Mononuclear cell (primary cell): ENCODE measurements around the gene CRACR2A. TPM values are rescaled to one million over a fixed set of nuclear protein-coding genes. Genes with fewer than 3 reads are reported as not detected.

Experiments used
- H3K27me3 ChIP-seq: 2 replicates; pipeline ENCODE4 v1.6.0; 2011; ENCODE audit warnings: low read length, control low read depth; ENCODE audit not compliant: insufficient read depth
- H3K4me1 ChIP-seq: 2 replicates; pipeline ENCODE4 v1.5.1; 2011; ENCODE audit warnings: mild to moderate bottlenecking, low read length, control low read depth; ENCODE audit not compliant: insufficient read depth
- H3K4me3 ChIP-seq: 2 replicates; pipeline ENCODE4 v1.5.1; 2011; ENCODE audit warnings: mild to moderate bottlenecking, low read length, moderate library complexity
- H3K9me3 ChIP-seq: 2 replicates; pipeline ENCODE4 v1.5.1; 2011; ENCODE audit warnings: low read depth, mild to moderate bottlenecking, control low read depth, low read length
- total RNA-seq: library from RNA; depleted of rRNA; stranded (reverse); fragments of >200 nt; gene quantifications from one replicate; pipeline ENCODE4 v1.2.3, GENCODE V29; 2012

CRACR2A gene
- total RNA-seq, 1 donor, result 18.4 TPM

DNA sequence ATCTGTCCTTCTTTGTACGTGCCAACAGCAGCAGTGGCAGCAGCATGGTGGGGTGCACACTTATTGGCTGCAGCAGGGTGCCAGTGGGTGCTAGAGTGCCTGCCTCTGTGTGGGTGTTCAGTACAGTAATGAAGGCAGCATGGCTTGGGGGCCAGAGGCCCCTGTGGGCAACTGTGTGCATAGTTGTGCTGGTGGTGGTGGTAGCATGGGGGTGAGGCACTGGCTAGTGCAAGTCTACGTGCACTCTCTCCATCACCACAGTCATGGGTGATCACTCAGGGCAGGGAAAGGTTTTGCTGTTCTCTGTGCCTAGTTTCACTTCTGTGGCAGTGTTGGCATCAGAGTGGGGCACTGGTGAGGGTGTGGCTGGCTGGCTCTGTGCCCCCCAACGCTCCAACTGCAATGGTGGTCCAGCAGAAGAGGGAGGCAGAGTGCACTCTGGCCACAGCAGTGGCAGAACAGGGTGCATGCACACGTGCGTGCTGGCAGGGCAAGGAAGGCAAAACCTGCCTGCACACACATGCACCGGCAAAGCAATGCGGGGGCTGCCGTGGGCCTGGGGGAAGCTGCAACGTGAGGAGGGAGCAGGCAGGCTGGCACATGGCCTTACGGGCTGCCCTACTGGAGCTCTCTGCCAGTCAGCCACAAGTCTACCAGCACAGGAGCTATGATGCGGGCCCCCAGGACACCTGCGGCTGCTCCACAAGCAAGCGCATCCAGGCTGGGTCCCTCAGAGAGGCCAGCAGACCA is 60.1 kb downstream of the CRACR2A start:
- H3K4me3 ChIP-seq, result no peak overlapping the region
- H3K9me3 ChIP-seq, result no peaks in the 10 kb centered on the region
- no peaks in the 10 kb centered on the region for H3K27me3 ChIP-seq
- H3K4me1 ChIP-seq, result no peaks in the 10 kb centered on the region

GRCh38 chr12:3686463-3686862 is 66.4 kb downstream of the CRACR2A start:
- H3K4me1 ChIP-seq, result no peaks in the 10 kb centered on the region
- no peaks in the 10 kb centered on the region for H3K27me3 ChIP-seq
- H3K9me3 ChIP-seq, result no peaks in the 10 kb centered on the region
- H3K4me3 ChIP-seq, result no peak overlapping the region

GRCh38 chr12:3685830-3686229 is 67.1 kb downstream of the CRACR2A start:
- Histone ChIP-seq H3K4me3 (no peak overlapping the region), H3K9me3 (no peaks in the 10 kb centered on the region), H3K27me3 (no peaks in the 10 kb centered on the region), H3K4me1 (no peaks in the 10 kb centered on the region)

DNA sequence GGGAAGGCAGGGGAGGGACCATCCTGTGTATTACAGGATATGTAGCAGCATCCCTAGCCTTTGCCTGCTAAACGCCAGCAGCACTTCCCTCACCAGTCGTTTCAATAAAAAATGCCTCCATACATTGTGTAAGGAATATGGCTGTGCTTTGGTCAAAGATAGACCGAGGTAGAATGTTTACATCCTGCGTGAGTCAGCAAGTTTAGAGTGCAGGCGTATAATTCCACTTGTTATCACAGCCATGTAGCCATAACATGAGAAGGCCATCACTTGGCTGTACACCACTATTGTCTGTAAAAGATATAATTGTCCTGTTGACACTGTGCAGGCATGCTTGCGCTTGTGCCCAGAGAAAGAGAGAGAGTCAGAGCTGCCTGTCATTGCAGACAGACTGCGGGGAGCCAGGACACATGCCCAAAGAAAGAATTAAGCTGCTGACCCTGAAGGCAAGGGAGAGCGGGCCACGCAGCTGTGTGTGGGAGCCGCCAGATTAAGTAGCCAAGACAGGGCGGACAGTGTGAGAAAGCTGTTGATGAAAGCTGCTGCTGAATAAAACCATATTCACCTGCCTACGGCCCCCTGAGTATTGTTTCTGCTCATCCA is 68.4 kb downstream of the CRACR2A start:
- Histone ChIP-seq H3K4me3 (no peak overlapping the region), H3K4me1 (no peaks in the 10 kb centered on the region), H3K9me3 (no peaks in the 10 kb centered on the region), H3K27me3 (no peaks in the 10 kb centered on the region)

DNA sequence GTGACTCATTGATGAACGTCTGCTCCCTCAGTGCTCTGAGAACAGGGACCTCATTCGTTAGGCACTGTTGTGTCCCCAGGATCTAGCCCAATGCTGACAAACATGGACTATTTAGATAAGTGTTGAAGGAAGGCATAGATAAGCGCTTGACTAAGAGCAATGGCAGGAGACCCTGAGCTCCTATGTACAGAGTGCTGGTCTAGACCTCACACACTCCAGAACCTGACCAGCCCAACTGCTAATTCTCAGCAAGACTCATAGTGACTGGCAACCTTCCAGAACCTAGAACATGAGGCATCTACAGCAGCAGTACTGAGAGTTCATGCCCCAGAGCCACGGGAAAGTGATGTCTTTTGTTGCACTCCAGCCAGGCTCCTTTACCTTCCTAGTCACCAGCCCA is 69.2 kb downstream of the CRACR2A start:
- H3K4me3 ChIP-seq, result no peak overlapping the region

GRCh38 chr12:3681595-3682061 is 71.3 kb downstream of the CRACR2A start:
- Histone ChIP-seq H3K4me1 (no peaks in the 10 kb centered on the region), H3K9me3 (no peaks in the 10 kb centered on the region), H3K27me3 (no peaks in the 10 kb centered on the region), H3K4me3 (no peak overlapping the region)

More for the DNA sequence above, 69.2 kb downstream of the CRACR2A start:
- Histone ChIP-seq H3K27me3 (no peaks in the 10 kb centered on the region), H3K4me1 (no peaks in the 10 kb centered on the region), H3K9me3 (no peaks in the 10 kb centered on the region)

- H3K4me1 ChIP-seq, result no peaks in the 10 kb centered on the region
- no peaks in the 10 kb centered on the region for H3K9me3 ChIP-seq
- no peak overlapping the region for H3K4me3 ChIP-seq
- no peaks in the 10 kb centered on the region for H3K27me3 ChIP-seq
Measured at GRCh38 chr12:3680919-3681594, 71.9 kb downstream of the CRACR2A start.

DNA sequence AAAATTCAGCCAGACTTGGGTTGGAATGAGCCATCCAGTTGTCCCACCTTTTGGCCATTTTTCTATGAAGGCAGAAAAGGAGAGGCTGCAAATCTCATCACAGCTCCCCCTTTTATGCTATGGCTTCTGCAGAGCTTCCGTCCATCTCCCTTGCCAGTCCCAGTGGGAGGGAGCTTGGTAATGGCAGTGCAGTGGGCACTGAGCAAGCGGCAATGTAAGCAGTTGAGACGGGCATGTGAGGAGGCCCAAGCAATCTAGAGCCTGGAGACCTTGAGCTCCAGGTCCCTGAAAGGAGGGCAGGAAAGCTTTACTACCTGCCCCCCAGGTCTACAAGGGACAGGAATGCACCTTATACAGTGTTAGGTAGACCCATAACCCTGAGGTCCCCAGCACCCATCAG is 73.1 kb downstream of the CRACR2A start:
- Histone ChIP-seq H3K27me3 (no peaks in the 10 kb centered on the region), H3K4me3 (no peak overlapping the region), H3K4me1 (no peaks in the 10 kb centered on the region), H3K9me3 (no peaks in the 10 kb centered on the region)

- Histone ChIP-seq H3K4me1 (no peaks in the 10 kb centered on the region), H3K27me3 (no peaks in the 10 kb centered on the region), H3K9me3 (no peaks in the 10 kb centered on the region), H3K4me3 (no peak overlapping the region)
Measured at GRCh38 chr12:3677609-3678008, 75.3 kb downstream of the CRACR2A start.

- Histone ChIP-seq H3K27me3 (no peaks in the 10 kb centered on the region), H3K4me1 (no peaks in the 10 kb centered on the region), H3K9me3 (no peaks in the 10 kb centered on the region), H3K4me3 (no peak overlapping the region)
Measured at GRCh38 chr12:3673981-3674708, 78.8 kb downstream of the CRACR2A start.

DNA sequence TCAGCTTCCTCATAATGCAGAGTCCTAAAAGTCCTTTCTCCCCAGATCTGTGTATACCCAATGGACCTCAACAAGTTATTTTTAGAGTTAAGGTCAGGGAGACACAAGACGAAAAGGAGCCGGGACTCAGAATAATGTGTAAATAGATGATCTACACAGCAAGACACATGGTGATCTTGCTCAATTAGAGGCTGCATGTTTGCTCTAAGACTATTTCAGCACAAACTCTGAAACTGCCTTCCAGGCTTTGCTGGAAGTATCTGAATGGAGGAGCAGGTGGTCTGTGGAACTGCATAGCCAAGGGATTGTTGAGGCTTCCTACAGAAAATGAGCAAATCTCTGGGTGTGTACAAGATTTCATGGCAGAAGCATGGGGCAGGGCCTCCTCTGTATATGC is 80.8 kb downstream of the CRACR2A start:
- Histone ChIP-seq H3K4me3 (no peak overlapping the region), H3K4me1 (no peaks in the 10 kb centered on the region), H3K9me3 (no peaks in the 10 kb centered on the region), H3K27me3 (no peaks in the 10 kb centered on the region)

DNA sequence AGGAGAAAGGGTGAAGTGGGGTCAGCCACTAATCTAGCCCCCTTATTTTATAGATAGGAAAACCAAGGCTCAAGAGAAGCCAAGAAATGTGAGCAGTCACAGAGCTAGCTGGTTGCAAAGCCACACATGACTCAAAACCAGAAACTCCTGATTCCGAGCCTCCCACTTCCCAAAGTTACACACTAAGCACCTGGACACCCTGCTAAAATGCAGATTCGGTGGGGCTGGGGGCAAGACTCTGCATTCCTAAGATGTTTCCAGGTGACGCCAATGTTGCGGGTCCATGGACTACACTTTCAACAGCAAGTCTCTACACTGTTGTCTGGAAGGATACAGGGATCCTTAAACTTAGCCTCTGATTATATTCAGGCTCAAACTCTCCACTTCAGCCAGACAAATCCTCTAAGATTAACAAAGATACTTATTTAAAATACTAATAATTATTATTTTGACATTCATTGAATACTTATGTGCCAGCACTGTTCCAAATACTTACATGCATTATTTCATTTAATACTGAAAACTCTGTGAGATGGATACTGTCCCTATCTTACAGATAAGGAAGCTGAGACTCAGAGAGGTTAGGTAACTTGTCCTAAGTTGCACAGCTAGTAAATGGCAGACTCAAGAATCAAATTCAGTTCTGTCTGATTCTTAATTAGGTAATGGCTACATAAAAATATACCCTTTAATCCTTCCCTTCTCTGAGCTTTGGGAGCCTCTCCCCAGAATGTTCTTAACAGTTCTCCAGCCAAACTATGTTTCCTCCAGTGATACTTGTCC is 81.4 kb downstream of the CRACR2A start:
- Histone ChIP-seq H3K27me3 (no peaks in the 10 kb centered on the region), H3K9me3 (no peaks in the 10 kb centered on the region), H3K4me1 (no peaks in the 10 kb centered on the region), H3K4me3 (no peak overlapping the region)

- H3K4me1 ChIP-seq, result no peaks in the 10 kb centered on the region
- no peak overlapping the region for H3K4me3 ChIP-seq
- no peaks in the 10 kb centered on the region for H3K9me3 ChIP-seq
- H3K27me3 ChIP-seq, result no peaks in the 10 kb centered on the region
Measured at GRCh38 chr12:3670083-3670620, 82.8 kb downstream of the CRACR2A start.

GRCh38 chr12:3669594-3669993 is 83.3 kb downstream of the CRACR2A start:
- Histone ChIP-seq H3K4me3 (no peak overlapping the region), H3K9me3 (no peaks in the 10 kb centered on the region), H3K27me3 (no peaks in the 10 kb centered on the region), H3K4me1 (no peaks in the 10 kb centered on the region)
